ENCODE results near the gene SEC14L5. TPM values are rescaled to one million over a fixed set of nuclear protein-coding genes. Genes with fewer than 3 reads are reported as not detected.

SEC14L5 gene
- total and polyA plus RNA-seq, 2 of the 4 experiments (the other 2 are of a cell fraction): 0.07 TPM; not detected in 1

GRCh38 chr16:5066511-5066910 is 108.4 kb downstream of the SEC14L5 start:
- CTCF ChIA-PET: interaction anchor here (1.3 kb wide), 1 partner anchor 18 kb away, joined by 4 read pairs; no protein-coding TSS in a partner anchor
- BruUV-seq (replicated peaks): no TSS peak
- H3K9me1 ChIP-seq (ENCODE audit: insufficient read depth, low read length): peaks cover 3% of the 10 kb centered on the region; the same call in 1 of the 2 replicates

More at GRCh38 chr16:5066511-5066910, 108.4 kb downstream of the SEC14L5 start:
- Histone ChIP-seq H4K91ac (ENCODE audit: insufficient read depth, low read depth, low read length) (no peak overlapping the region), H3K36me3 (ENCODE audit: control insufficient read depth, insufficient read depth, low read length) (no peaks in the 10 kb centered on the region), H3K27me3 (ENCODE audit: control insufficient read depth, insufficient read depth, low read length) (peaks cover 19% of the 10 kb centered on the region), H4K8ac (ENCODE audit: low read depth in 2 of 2, low read length in 2 of 2) (no peak overlapping the region), H2AK9ac (replicated peaks; ENCODE audit: low read depth, low read length, poor library complexity) (no peak overlapping the region), H2AK5ac (ENCODE audit: low read depth, low read length) (no peak overlapping the region), H4K5ac (ENCODE audit: low read depth, low read length) (no peak overlapping the region), H2BK20ac (ENCODE audit: low read depth, low read length) (no peak overlapping the region), H2BK5ac (ENCODE audit: low read depth, low read length, poor library complexity, severe bottlenecking) (no peak overlapping the region), H3K18ac (ENCODE audit: low read depth, low read length) (no peak overlapping the region), H3K56ac (ENCODE audit: extremely low read depth, insufficient read depth, low read length) (no peak overlapping the region), H3K79me1 (ENCODE audit: low read depth in 1 of 2, low read length in 2 of 2) (no peaks in the 10 kb centered on the region), H2AFZ (replicated peaks; ENCODE audit: low read length, poor library complexity) (no peak overlapping the region), H3K4me2 (ENCODE audit: low read depth, low read length) (no peak overlapping the region), H3K9me3 (ENCODE audit: control insufficient read depth, insufficient read depth, low read length) (no peaks in the 10 kb centered on the region), H3K23ac (ENCODE audit: low read depth, low read length) (no peak overlapping the region), H3K4me3 (ENCODE audit: insufficient read depth, low read depth, low read length) (no peak overlapping the region), H3K14ac (replicated peaks; ENCODE audit: low read depth, low read length) (no peak overlapping the region), H3K4me1 (ENCODE audit: control insufficient read depth, insufficient read depth, low read length) (peaks cover 6% of the 10 kb centered on the region; the same call in 1 of the 2 replicates), H3K9ac (ENCODE audit: low read depth, low read length) (no peak overlapping the region), H4K20me1 (ENCODE audit: insufficient read depth, low read length) (no peaks in the 10 kb centered on the region), H3K4ac (ENCODE audit: low read depth, low read length) (no peak overlapping the region), H2BK120ac (ENCODE audit: low read depth, low read length) (no peak overlapping the region), H2BK15ac (ENCODE audit: low read depth, low read length) (no peak overlapping the region), H3K27ac (ENCODE audit: insufficient read depth, low read length) (no peak overlapping the region)
- DNase-seq (no peak), ATAC-seq (ENCODE audit: low read depth) (no peak)
- POLR2A ChIA-PET (ENCODE audit: unreplicated experiment): no interaction called here
- dilution Hi-C loops (cut with HindIII; ENCODE audit: low sequenced_read_pairs, unreplicated experiment) (no loop called here), intact Hi-C loops (cut with micrococcal nuclease) (no loop called here), in situ Hi-C loops (cut with MboI; ENCODE audit: low sequenced_read_pairs) (no loop called here)
- 60% methylated on average over 1 of the region's 6 CpGs; no CpG with 5 or more reads in 1 of the 2 experiments for WGBS, 2 experiments (ENCODE audit: extremely low coverage in 2 of 2, insufficient read length in 1 of 2)
- no peak for TF ChIP-seq SMC3 (IDR thresholded peaks at IDR 0.05; ENCODE audit: low read depth, low read length)
- TF ChIP-seq MAFK (IDR thresholded peaks at IDR 0.05; ENCODE audit: low read depth, low read length): no peak
- TF ChIP-seq CTCF (conservative IDR thresholded peaks at IDR 0.05; ENCODE audit: low read depth, low read length): no peak
- TF ChIP-seq FOS (IDR thresholded peaks at IDR 0.05; ENCODE audit: low read depth, low read length): no peak
- no peak for TF ChIP-seq NFE2L2 (IDR thresholded peaks at IDR 0.05; ENCODE audit: low read depth, low read length)
- no peak for TF ChIP-seq MXI1 (IDR thresholded peaks at IDR 0.05; ENCODE audit: borderline replicate concordance, low read depth, low read length)
- TF ChIP-seq, protein P1, sequence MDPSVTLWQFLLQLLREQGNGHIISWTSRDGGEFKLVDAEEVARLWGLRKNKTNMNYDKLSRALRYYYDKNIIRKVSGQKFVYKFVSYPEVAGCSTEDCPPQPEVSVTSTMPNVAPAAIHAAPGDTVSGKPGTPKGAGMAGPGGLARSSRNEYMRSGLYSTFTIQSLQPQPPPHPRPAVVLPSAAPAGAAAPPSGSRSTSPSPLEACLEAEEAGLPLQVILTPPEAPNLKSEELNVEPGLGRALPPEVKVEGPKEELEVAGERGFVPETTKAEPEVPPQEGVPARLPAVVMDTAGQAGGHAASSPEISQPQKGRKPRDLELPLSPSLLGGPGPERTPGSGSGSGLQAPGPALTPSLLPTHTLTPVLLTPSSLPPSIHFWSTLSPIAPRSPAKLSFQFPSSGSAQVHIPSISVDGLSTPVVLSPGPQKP (IDR thresholded peaks at IDR 0.05; ENCODE audit: borderline replicate concordance, low read depth, low read length): no peak
- no peak for TF ChIP-seq BHLHE40 (IDR thresholded peaks at IDR 0.05; ENCODE audit: low read depth, low read length)
- no peak for TF ChIP-seq RFX5 (IDR thresholded peaks at IDR 0.05; ENCODE audit: low read depth, low read length)
- TF ChIP-seq USF2 (IDR thresholded peaks at IDR 0.05; ENCODE audit: low read depth, low read length): no peak
- TF ChIP-seq POLR2A (IDR thresholded peaks at IDR 0.05; ENCODE audit: low read depth, low read length): no peak
- TF ChIP-seq MAZ (IDR thresholded peaks at IDR 0.05; ENCODE audit: borderline replicate concordance, low read depth, low read length): no peak
- TF ChIP-seq CHD1 (IDR thresholded peaks at IDR 0.05; ENCODE audit: low read depth, low read length): no peak
- TF ChIP-seq RCOR1 (IDR thresholded peaks at IDR 0.05; ENCODE audit: insufficient replicate concordance, low read length): no peak
- TF ChIP-seq CEBPB (IDR thresholded peaks at IDR 0.05; ENCODE audit: low read depth, low read length): no peak
- no peak for TF ChIP-seq RAD21 (IDR thresholded peaks at IDR 0.05; ENCODE audit: low read length)
